ENCODE data around the gene HPGDS. TPM values are rescaled to one million over a fixed set of nuclear protein-coding genes. Genes with fewer than 3 reads are reported as not detected.

HPGDS gene
- total and polyA plus RNA-seq, 12 donors: 0.48 to 3.1 (median 1.3) TPM

GRCh38 chr4:94378047-94378446 is 35.4 kb upstream of the HPGDS start:
- no peaks in the 10 kb centered on the region for H3K27me3 ChIP-seq
- H3K27ac ChIP-seq: no peak overlapping the region
- TF ChIP-seq POLR2A (IDR thresholded peaks at IDR 0.05) (no peak), CTCF (IDR thresholded peaks at IDR 0.05) (no peak)
- H3K4me3 ChIP-seq: no peak overlapping the region
- intact Hi-C loops (cut with DNase I): no loop called here
- no peaks in the 10 kb centered on the region for H3K9me3 ChIP-seq (replicated peaks in 1 of 3)
- DNase-seq: no peak
- H3K36me3 ChIP-seq (replicated peaks in 1 of 2): no peaks in the 10 kb centered on the region
- 52 to 57% (median 57%) methylated on average over 3 of the region's 3 CpGs for whole genome bisulfite sequencing, 4 donors
- H3K4me1 ChIP-seq (replicated peaks in 1 of 2): no peaks in the 10 kb centered on the region

GRCh38 chr4:94377294-94377693 is 34.7 kb upstream of the HPGDS start:
- Histone ChIP-seq H3K4me3 (no peak overlapping the region), H3K27ac (no peak overlapping the region), H3K36me3 (replicated peaks in 1 of 2) (no peaks in the 10 kb centered on the region), H3K27me3 (no peaks in the 10 kb centered on the region), H3K9me3 (replicated peaks in 1 of 3) (no peaks in the 10 kb centered on the region), H3K4me1 (replicated peaks in 1 of 2) (no peaks in the 10 kb centered on the region)
- no peak for DNase-seq
- 81 to 91% (median 86%) methylated on average over 2 of the region's 2 CpGs for WGBS, 4 donors
- intact Hi-C loops (cut with DNase I): no loop called here
- no peak for TF ChIP-seq POLR2A (IDR thresholded peaks at IDR 0.05)

- 80 to 81% (median 80%) methylated on average over 3 of the region's 3 CpGs for WGBS, 4 donors
- TF ChIP-seq CTCF (IDR thresholded peaks at IDR 0.05): no peak
- no peak for TF ChIP-seq POLR2A (IDR thresholded peaks at IDR 0.05)
- H3K9me3 ChIP-seq (replicated peaks in 1 of 3): no peaks in the 10 kb centered on the region
- H3K4me1 ChIP-seq (replicated peaks in 1 of 2): no peaks in the 10 kb centered on the region
- intact Hi-C loops (cut with DNase I): no loop called here
- no peak overlapping the region for H3K4me3 ChIP-seq
- H3K27ac ChIP-seq: no peak overlapping the region
- H3K36me3 ChIP-seq (replicated peaks in 1 of 2): no peaks in the 10 kb centered on the region
- DNase-seq: no peak
- no peaks in the 10 kb centered on the region for H3K27me3 ChIP-seq
These were observed 32.7 kb upstream of the HPGDS start for GRCh38 chr4:94375364-94375763.

GRCh38 chr4:94373752-94374151 is 31.1 kb upstream of the HPGDS start:
- Histone ChIP-seq H3K27me3 (no peaks in the 10 kb centered on the region), H3K4me3 (no peak overlapping the region), H3K9me3 (replicated peaks in 1 of 3) (no peaks in the 10 kb centered on the region), H3K4me1 (replicated peaks in 1 of 2) (no peaks in the 10 kb centered on the region), H3K27ac (no peak overlapping the region), H3K36me3 (replicated peaks in 1 of 2) (no peaks in the 10 kb centered on the region)
- intact Hi-C loops (cut with DNase I): no loop called here
- no peak for DNase-seq
- TF ChIP-seq POLR2A (IDR thresholded peaks at IDR 0.05) (no peak), CTCF (IDR thresholded peaks at IDR 0.05) (no peak)
- 75 to 88% (median 79%) methylated on average over 3 of the region's 3 CpGs for WGBS, 4 donors

GRCh38 chr4:94372991-94373390 is 30.4 kb upstream of the HPGDS start:
- TF ChIP-seq POLR2A (IDR thresholded peaks at IDR 0.05): no peak
- no peak for TF ChIP-seq CTCF (IDR thresholded peaks at IDR 0.05)
- H3K27ac ChIP-seq: no peak overlapping the region
- intact Hi-C loops (cut with DNase I): no loop called here
- H3K27me3 ChIP-seq: no peaks in the 10 kb centered on the region
- no peaks in the 10 kb centered on the region for H3K4me1 ChIP-seq (replicated peaks in 1 of 2)
- 88 to 93% (median 91%) methylated on average over 3 of the region's 3 CpGs for WGBS, 4 donors
- H3K4me3 ChIP-seq: no peak overlapping the region
- DNase-seq: no peak
- no peaks in the 10 kb centered on the region for H3K36me3 ChIP-seq (replicated peaks in 1 of 2)
- no peaks in the 10 kb centered on the region for H3K9me3 ChIP-seq (replicated peaks in 1 of 3)
